Measurements from ENCODE around the gene LYSMD1. TPM values are rescaled to one million over a fixed set of nuclear protein-coding genes. Genes with fewer than 3 reads are reported as not detected.

The LYSMD1 gene
- total RNA-seq, 1 experiment from 2014 or later = 6.7 TPM

GRCh38 chr1:151176514-151177045 is 10.9 kb upstream of the LYSMD1 start:
- H3K9ac ChIP-seq (ENCODE audit: extremely low read depth, insufficient read length, low read length) = no peak overlapping the region
- no peaks in the 10 kb centered on the region for H3K4me1 Mint-ChIP-seq
- no peak overlapping the region for H2BK15ac ChIP-seq (ENCODE audit: low read depth, low read length)
- peaks cover 40 to 69% (median 61%) of the 10 kb centered on the region in 3 experiments; a peak in 6 of 7 replicates for H3K36me3 Mint-ChIP-seq (ENCODE audit: insufficient read depth in 1 of 3, low read depth in 3 of 3)
- H2AK5ac ChIP-seq (ENCODE audit: insufficient read length, low read length) = no peak overlapping the region
- no peaks in the 10 kb centered on the region for H3K27me3 ChIP-seq (ENCODE audit: insufficient read depth, low read length)
- H3K79me1 ChIP-seq (ENCODE audit: insufficient read depth, low read depth, low read length, poor library complexity, severe bottlenecking) = no peaks in the 10 kb centered on the region
- H3T11ph ChIP-seq (ENCODE audit: low read length) = no peak overlapping the region
- H4K20me1 ChIP-seq (ENCODE audit: control insufficient read depth, insufficient read depth, insufficient read length) = no peaks in the 10 kb centered on the region
- no peak overlapping the region for H4K5ac ChIP-seq (ENCODE audit: insufficient read length, low read depth, low read length)
- no peaks in the 10 kb centered on the region for H3K9me3 Mint-ChIP-seq
- DNase-seq = no peak
- no peak overlapping the region for H2BK20ac ChIP-seq (ENCODE audit: low read depth, low read length, poor library complexity, severe bottlenecking)
- H3K27ac Mint-ChIP-seq = peak overlapping the region in 2 of 3 experiments; percentile 26 to 35; a peak in 2 of 7 replicates
- no peak overlapping the region for H3K14ac ChIP-seq (ENCODE audit: insufficient read depth, low read length)
- H3K27me3 Mint-ChIP-seq (ENCODE audit: low read depth) = no peaks in the 10 kb centered on the region
- no CpG with 5 or more reads among the region's 17 CpGs for WGBS (ENCODE audit: extremely low coverage, insufficient read length, low lambda C conversion rate)
- no peak overlapping the region; a peak in 1 of 5 replicates for H3K4me3 Mint-ChIP-seq
- H4K8ac ChIP-seq (replicated peaks; ENCODE audit: insufficient read length, low read depth, low read length) = no peak overlapping the region
- no peaks in the 10 kb centered on the region for H3K79me2 ChIP-seq (ENCODE audit: insufficient read depth, low read length)
- no peaks in the 10 kb centered on the region for H3K9me3 ChIP-seq (ENCODE audit: control insufficient read depth, low read depth, low read length)
- no peak overlapping the region for H3K18ac ChIP-seq (ENCODE audit: insufficient read length, low read depth, low read length)
- TF ChIP-seq, protein P1, sequence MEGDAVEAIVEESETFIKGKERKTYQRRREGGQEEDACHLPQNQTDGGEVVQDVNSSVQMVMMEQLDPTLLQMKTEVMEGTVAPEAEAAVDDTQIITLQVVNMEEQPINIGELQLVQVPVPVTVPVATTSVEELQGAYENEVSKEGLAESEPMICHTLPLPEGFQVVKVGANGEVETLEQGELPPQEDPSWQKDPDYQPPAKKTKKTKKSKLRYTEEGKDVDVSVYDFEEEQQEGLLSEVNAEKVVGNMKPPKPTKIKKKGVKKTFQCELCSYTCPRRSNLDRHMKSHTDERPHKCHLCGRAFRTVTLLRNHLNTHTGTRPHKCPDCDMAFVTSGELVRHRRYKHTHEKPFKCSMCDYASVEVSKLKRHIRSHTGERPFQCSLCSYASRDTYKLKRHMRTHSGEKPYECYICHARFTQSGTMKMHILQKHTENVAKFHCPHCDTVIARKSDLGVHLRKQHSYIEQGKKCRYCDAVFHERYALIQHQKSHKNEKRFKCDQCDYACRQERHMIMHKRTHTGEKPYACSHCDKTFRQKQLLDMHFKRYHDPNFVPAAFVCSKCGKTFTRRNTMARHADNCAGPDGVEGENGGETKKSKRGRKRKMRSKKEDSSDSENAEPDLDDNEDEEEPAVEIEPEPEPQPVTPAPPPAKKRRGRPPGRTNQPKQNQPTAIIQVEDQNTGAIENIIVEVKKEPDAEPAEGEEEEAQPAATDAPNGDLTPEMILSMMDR (conservative IDR thresholded peaks at IDR 0.05) = no peak
- no peak overlapping the region for H3K56ac ChIP-seq (ENCODE audit: insufficient read length, low read depth, low read length)
- no peak overlapping the region for H4K91ac ChIP-seq (ENCODE audit: insufficient read length, low read depth, low read length)
- H2BK5ac ChIP-seq (ENCODE audit: insufficient read length, low read length) = no peak overlapping the region
- H3K4me1 ChIP-seq (ENCODE audit: insufficient read depth, low read length) = no peaks in the 10 kb centered on the region
- no peak overlapping the region for H2AFZ ChIP-seq (ENCODE audit: low read length)
- no peak overlapping the region for H2BK120ac ChIP-seq (ENCODE audit: low read depth, low read length, poor library complexity, severe bottlenecking)
- H3K27ac ChIP-seq (ENCODE audit: insufficient read length, low read depth, low read length) = no peak overlapping the region
- no peaks in the 10 kb centered on the region for H3K23me2 ChIP-seq (ENCODE audit: insufficient read length, low read depth, low read length, poor library complexity, severe bottlenecking)
- H3K23ac ChIP-seq (ENCODE audit: insufficient read length, low read depth, low read length) = no peak overlapping the region
- no peak overlapping the region for H3K4me2 ChIP-seq (ENCODE audit: insufficient read depth, insufficient read length, low read length)
- H3K4ac ChIP-seq (ENCODE audit: low read depth, low read length) = no peak overlapping the region
- no peak overlapping the region for H2BK12ac ChIP-seq (ENCODE audit: insufficient read length, low read depth, low read length)

Measured in H9 (cell line).